ENCODE data around the gene SH3BGRL2.

SH3BGRL2 gene

DNA sequence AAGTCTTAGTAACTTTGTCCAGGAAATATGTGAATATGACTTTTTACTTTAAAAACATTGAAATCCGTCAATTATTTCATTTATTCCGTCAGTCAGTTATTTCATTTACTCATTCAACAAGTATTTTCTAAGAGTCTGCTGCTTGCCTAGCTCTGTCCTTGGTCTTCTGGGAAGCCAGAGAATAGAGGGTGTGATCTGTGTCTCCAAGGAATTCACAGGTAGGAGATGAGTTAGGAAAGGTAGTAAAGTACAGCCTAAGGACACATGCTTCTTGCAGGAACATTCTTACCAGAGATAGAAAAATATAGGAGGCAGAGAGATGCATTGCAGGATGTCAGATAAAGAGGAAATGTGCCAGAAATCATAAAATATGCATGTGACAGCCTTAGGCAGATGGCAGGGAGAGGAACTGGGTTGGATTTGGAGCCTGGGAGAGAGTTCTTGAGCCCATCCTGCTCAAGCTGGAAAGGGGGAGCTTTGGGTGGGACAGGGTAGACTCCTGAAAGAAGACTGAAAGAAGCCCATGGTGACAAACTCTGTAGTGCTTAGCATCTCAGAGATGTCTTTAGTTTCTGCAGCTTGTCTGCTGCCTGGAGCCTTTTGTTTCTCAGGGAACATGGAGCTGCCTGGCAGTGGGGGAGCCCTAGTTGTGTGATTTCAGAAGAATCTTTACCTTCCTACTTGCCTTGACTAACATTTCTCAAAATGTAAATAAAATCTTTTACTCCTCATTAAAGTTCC is 3.5 kb downstream of the SH3BGRL2 start:
- Histone ChIP-seq H3K4me3 (ENCODE audit: control insufficient read depth in 1 of 7, extremely low read depth in 1 of 7, insufficient read depth in 4 of 7, low read depth in 2 of 7, low read length in 6 of 7) (no peak overlapping the region), H3K27ac (ENCODE audit: insufficient read depth in 1 of 2, low read depth in 1 of 2, low read length in 2 of 2, poor library complexity in 1 of 2, severe bottlenecking in 2 of 2) (no peak overlapping the region), H3K9me3 (ENCODE audit: control extremely low read depth in 1 of 5, control insufficient read depth in 4 of 5, insufficient read depth in 2 of 5, low read depth in 1 of 5, low read length in 4 of 5) (no peaks in the 10 kb centered on the region), H3K36me3 (ENCODE audit: control insufficient read depth in 4 of 4, insufficient read depth in 4 of 4, low read length in 3 of 4) (no peaks in the 10 kb centered on the region), H3K27me3 (replicated peaks in 2 of 5; ENCODE audit: control insufficient read depth in 4 of 5, insufficient read depth in 5 of 5, low read length in 4 of 5) (peaks cover 0 to 4% (median 0%) of the 10 kb centered on the region in 5 experiments), H3K4me1 (ENCODE audit: control extremely low read depth in 1 of 4, control insufficient read depth in 4 of 4, insufficient read depth in 4 of 4, low read length in 3 of 4) (peaks cover 0 to 36% (median 15%) of the 10 kb centered on the region in 4 experiments)
- ChIA-PET CTCF (interaction anchor here (2.4 kb wide), 1 partner anchor 11 kb away, joined by 6 read pairs; no protein-coding TSS in a partner anchor), POLR2A (no interaction called here)
- DNase-seq: peak in 2 of 3 donors; percentile 36 to 48
- no CpG with 5 or more reads among the region's 2 CpGs for WGBS (ENCODE audit: insufficient coverage)

DNA sequence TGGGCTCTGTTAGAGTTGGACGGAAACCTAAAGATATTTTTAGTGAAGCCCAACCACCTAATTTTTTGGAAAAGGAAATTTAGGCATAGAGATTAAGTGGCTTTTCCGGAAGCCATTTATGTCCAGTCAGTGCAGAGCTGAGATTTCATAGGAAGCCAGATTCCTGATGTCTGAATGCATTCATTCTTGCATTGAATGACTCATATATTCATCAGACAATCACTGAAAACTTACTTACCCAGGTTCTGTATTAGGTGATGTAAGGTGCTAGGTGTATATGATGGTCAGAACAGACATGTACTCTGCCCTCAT is 4.1 kb downstream of the SH3BGRL2 start:
- peaks cover 0 to 36% (median 15%) of the 10 kb centered on the region in 4 experiments for H3K4me1 ChIP-seq (ENCODE audit: control extremely low read depth in 1 of 4, control insufficient read depth in 4 of 4, insufficient read depth in 4 of 4, low read length in 3 of 4)
- DNase-seq: no peak
- CTCF ChIA-PET: interaction anchor here (2.4 kb wide), 1 partner anchor 10 kb away, joined by 6 read pairs; no protein-coding TSS in a partner anchor
- no peak overlapping the region for H3K27ac ChIP-seq (ENCODE audit: insufficient read depth in 1 of 2, low read depth in 1 of 2, low read length in 2 of 2, poor library complexity in 1 of 2, severe bottlenecking in 2 of 2)
- peaks cover 0 to 3% (median 0%) of the 10 kb centered on the region in 5 experiments for H3K27me3 ChIP-seq (replicated peaks in 2 of 5; ENCODE audit: control insufficient read depth in 4 of 5, insufficient read depth in 5 of 5, low read length in 4 of 5)
- WGBS (ENCODE audit: insufficient coverage): 80% methylated on average over 1 of the region's 2 CpGs
- H3K36me3 ChIP-seq (ENCODE audit: control insufficient read depth in 4 of 4, insufficient read depth in 4 of 4, low read length in 3 of 4): no peaks in the 10 kb centered on the region
- no peaks in the 10 kb centered on the region for H3K9me3 ChIP-seq (ENCODE audit: control extremely low read depth in 1 of 5, control insufficient read depth in 4 of 5, insufficient read depth in 2 of 5, low read depth in 1 of 5, low read length in 4 of 5)
- POLR2A ChIA-PET: no interaction called here
- no peak overlapping the region for H3K4me3 ChIP-seq (ENCODE audit: control insufficient read depth in 1 of 7, extremely low read depth in 1 of 7, insufficient read depth in 4 of 7, low read depth in 2 of 7, low read length in 6 of 7)

GRCh38 chr6:79636673-79637072 is 5.5 kb downstream of the SH3BGRL2 start:
- 100% methylated on average over 1 of the region's 1 CpG for WGBS (ENCODE audit: insufficient coverage)
- DNase-seq: no peak
- no peaks in the 10 kb centered on the region for H3K9me3 ChIP-seq (ENCODE audit: control extremely low read depth in 1 of 5, control insufficient read depth in 4 of 5, insufficient read depth in 2 of 5, low read depth in 1 of 5, low read length in 4 of 5)
- peaks cover 0 to 30% (median 10%) of the 10 kb centered on the region in 4 experiments for H3K4me1 ChIP-seq (ENCODE audit: control extremely low read depth in 1 of 4, control insufficient read depth in 4 of 4, insufficient read depth in 4 of 4, low read length in 3 of 4)
- H3K27me3 ChIP-seq (replicated peaks in 2 of 5; ENCODE audit: control insufficient read depth in 4 of 5, insufficient read depth in 5 of 5, low read length in 4 of 5): no peaks in the 10 kb centered on the region
- H3K27ac ChIP-seq (ENCODE audit: insufficient read depth in 1 of 2, low read depth in 1 of 2, low read length in 2 of 2, poor library complexity in 1 of 2, severe bottlenecking in 2 of 2): no peak overlapping the region
- no peaks in the 10 kb centered on the region for H3K36me3 ChIP-seq (ENCODE audit: control insufficient read depth in 4 of 4, insufficient read depth in 4 of 4, low read length in 3 of 4)
- POLR2A ChIA-PET: no interaction called here
- CTCF ChIA-PET: no interaction called here
- H3K4me3 ChIP-seq (ENCODE audit: control insufficient read depth in 1 of 7, extremely low read depth in 1 of 7, insufficient read depth in 4 of 7, low read depth in 2 of 7, low read length in 6 of 7): no peak overlapping the region

- Histone ChIP-seq H3K4me3 (ENCODE audit: control insufficient read depth in 1 of 7, extremely low read depth in 1 of 7, insufficient read depth in 4 of 7, low read depth in 2 of 7, low read length in 6 of 7) (no peak overlapping the region), H3K36me3 (ENCODE audit: control insufficient read depth in 4 of 4, insufficient read depth in 4 of 4, low read length in 3 of 4) (no peaks in the 10 kb centered on the region), H3K27me3 (replicated peaks in 2 of 5; ENCODE audit: control insufficient read depth in 4 of 5, insufficient read depth in 5 of 5, low read length in 4 of 5) (no peaks in the 10 kb centered on the region), H3K4me1 (ENCODE audit: control extremely low read depth in 1 of 4, control insufficient read depth in 4 of 4, insufficient read depth in 4 of 4, low read length in 3 of 4) (peaks cover 0 to 4% (median 0%) of the 10 kb centered on the region in 4 experiments), H3K27ac (ENCODE audit: insufficient read depth in 1 of 2, low read depth in 1 of 2, low read length in 2 of 2, poor library complexity in 1 of 2, severe bottlenecking in 2 of 2) (no peak overlapping the region), H3K9me3 (ENCODE audit: control extremely low read depth in 1 of 5, control insufficient read depth in 4 of 5, insufficient read depth in 2 of 5, low read depth in 1 of 5, low read length in 4 of 5) (no peaks in the 10 kb centered on the region)
- CTCF ChIA-PET: interaction anchor here (0.8 to 1.6 kb wide), 5 partner anchors 9 to 74 kb away, joined by 3 to 5 read pairs (median 4); no protein-coding TSS in a partner anchor
- no peak for DNase-seq
- POLR2A ChIA-PET: no interaction called here
- 60% methylated on average over 2 of the region's 4 CpGs for WGBS (ENCODE audit: insufficient coverage)
Observed at GRCh38 chr6:79640146-79641111, 9.3 kb downstream of the SH3BGRL2 start.

GRCh38 chr6:79646006-79646405 is 14.9 kb downstream of the SH3BGRL2 start:
- DNase-seq: peak; percentile 33 to 61 (median 56)
- ChIA-PET POLR2A (no interaction called here), CTCF (interaction anchor here (0.8 to 4.7 kb wide), 6 partner anchors 9 to 69 kb away, joined by 3 to 22 read pairs (median 5); partner anchors contain the start of gene SH3BGRL2)
- no peaks in the 10 kb centered on the region for H3K27me3 ChIP-seq (replicated peaks in 2 of 5; ENCODE audit: control insufficient read depth in 4 of 5, insufficient read depth in 5 of 5, low read length in 4 of 5)
- H3K27ac ChIP-seq (ENCODE audit: insufficient read depth in 1 of 2, low read depth in 1 of 2, low read length in 2 of 2, poor library complexity in 1 of 2, severe bottlenecking in 2 of 2): no peak overlapping the region
- WGBS (ENCODE audit: insufficient coverage): 48% methylated on average over 3 of the region's 3 CpGs
- H3K9me3 ChIP-seq (ENCODE audit: control extremely low read depth in 1 of 5, control insufficient read depth in 4 of 5, insufficient read depth in 2 of 5, low read depth in 1 of 5, low read length in 4 of 5): no peaks in the 10 kb centered on the region
- peaks cover 0 to 2% (median 0%) of the 10 kb centered on the region in 4 experiments for H3K4me1 ChIP-seq (ENCODE audit: control extremely low read depth in 1 of 4, control insufficient read depth in 4 of 4, insufficient read depth in 4 of 4, low read length in 3 of 4)
- no peak overlapping the region for H3K4me3 ChIP-seq (ENCODE audit: control insufficient read depth in 1 of 7, extremely low read depth in 1 of 7, insufficient read depth in 4 of 7, low read depth in 2 of 7, low read length in 6 of 7)
- H3K36me3 ChIP-seq (ENCODE audit: control insufficient read depth in 4 of 4, insufficient read depth in 4 of 4, low read length in 3 of 4): peaks cover 0 to 3% (median 0%) of the 10 kb centered on the region in 4 experiments

DNA sequence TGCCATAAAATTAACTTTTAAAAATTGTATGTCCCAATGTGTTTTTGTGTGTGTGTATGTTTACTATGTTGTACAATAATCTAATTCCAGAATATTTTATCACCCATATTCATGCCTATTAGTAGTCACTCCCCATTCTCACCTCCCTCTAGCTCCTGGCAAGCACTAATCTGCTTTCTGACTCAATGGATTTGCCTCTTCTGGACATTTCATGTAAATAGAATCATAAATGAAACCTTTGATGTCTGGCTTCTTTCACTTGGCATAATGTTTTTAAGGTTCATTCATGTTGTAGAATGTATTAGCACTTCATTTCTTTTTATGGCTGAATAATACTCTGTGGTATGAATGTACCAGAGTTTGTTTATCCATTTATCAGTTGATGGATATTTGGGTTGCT is 15.4 kb downstream of the SH3BGRL2 start:
- H3K9me3 ChIP-seq (ENCODE audit: control extremely low read depth in 1 of 5, control insufficient read depth in 4 of 5, insufficient read depth in 2 of 5, low read depth in 1 of 5, low read length in 4 of 5): no peaks in the 10 kb centered on the region
- peaks cover 0 to 3% (median 0%) of the 10 kb centered on the region in 4 experiments for H3K36me3 ChIP-seq (ENCODE audit: control insufficient read depth in 4 of 4, insufficient read depth in 4 of 4, low read length in 3 of 4)
- peaks cover 0 to 2% (median 0%) of the 10 kb centered on the region in 4 experiments for H3K4me1 ChIP-seq (ENCODE audit: control extremely low read depth in 1 of 4, control insufficient read depth in 4 of 4, insufficient read depth in 4 of 4, low read length in 3 of 4)
- H3K27me3 ChIP-seq (replicated peaks in 2 of 5; ENCODE audit: control insufficient read depth in 4 of 5, insufficient read depth in 5 of 5, low read length in 4 of 5): no peaks in the 10 kb centered on the region
- POLR2A ChIA-PET: no interaction called here
- no peak overlapping the region for H3K27ac ChIP-seq (ENCODE audit: insufficient read depth in 1 of 2, low read depth in 1 of 2, low read length in 2 of 2, poor library complexity in 1 of 2, severe bottlenecking in 2 of 2)
- H3K4me3 ChIP-seq (ENCODE audit: control insufficient read depth in 1 of 7, extremely low read depth in 1 of 7, insufficient read depth in 4 of 7, low read depth in 2 of 7, low read length in 6 of 7): no peak overlapping the region
- CTCF ChIA-PET: interaction anchor here (1.1 to 4.7 kb wide), 4 partner anchors 15 to 68 kb away, joined by 3 to 22 read pairs (median 5); partner anchors contain the start of gene SH3BGRL2
- no peak for DNase-seq
